Amniotic stem cell (primary cell): ENCODE data around the gene GNG14.
"Not testable (repeated sequence)": the region's sequence is repeated elsewhere in the genome, so short reads cannot be mapped to it uniquely, and the experiment has no call there.

Experiments
- DNase-seq: peaks from one replicate; lab custom pipeline; 2025; lab: John Stamatoyannopoulos, UW

GNG14 gene

DNA sequence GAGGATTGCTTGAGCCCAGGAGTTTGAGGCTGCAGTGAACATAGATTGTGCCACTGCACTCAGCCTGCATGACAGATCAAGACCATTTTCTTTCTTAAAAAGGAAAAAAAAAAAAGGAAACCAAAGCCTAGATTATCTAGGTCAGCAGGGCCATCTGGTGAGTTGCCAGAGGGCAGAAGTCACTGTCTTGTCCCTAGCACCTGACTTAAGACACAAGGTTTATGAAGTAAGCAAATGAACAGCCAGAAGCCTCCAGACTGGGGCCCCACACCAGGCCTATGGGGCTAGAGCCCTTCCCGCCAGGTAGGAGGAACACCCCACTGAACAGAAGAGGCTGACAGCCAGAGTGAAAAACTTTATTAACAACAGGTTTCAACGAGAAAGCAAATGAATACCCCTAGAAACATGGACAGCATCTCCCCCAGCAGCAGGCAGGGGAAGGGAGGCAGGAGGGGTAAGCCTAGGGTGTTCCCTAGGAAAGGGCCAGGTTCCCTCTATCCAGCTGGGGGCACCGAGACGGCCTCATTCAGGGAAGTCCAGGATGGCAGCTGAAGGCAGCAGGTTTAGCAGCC lies 20.0 kb upstream of the GNG14 start:
- no peak for DNase-seq

DNA sequence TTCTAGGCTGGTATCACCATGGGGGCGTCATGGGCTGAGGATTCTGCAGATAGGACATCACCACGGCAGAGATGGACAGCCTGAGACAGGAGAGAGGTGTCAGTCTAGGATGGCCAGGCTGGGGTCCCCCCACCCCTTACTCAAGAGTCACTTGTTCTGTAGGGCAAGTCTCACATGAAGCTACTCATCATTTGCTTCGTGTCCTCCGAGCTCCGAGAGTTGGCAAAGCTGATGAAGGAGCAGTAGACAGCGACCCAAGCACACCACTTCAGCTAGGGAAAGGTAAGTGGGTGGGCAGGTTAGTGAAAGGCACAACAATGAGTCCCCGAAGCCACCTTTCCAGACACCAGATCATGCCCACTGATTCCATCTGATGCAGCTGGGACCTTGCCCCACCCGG lies 19.5 kb upstream of the GNG14 start:
- no peak for DNase-seq

DNA sequence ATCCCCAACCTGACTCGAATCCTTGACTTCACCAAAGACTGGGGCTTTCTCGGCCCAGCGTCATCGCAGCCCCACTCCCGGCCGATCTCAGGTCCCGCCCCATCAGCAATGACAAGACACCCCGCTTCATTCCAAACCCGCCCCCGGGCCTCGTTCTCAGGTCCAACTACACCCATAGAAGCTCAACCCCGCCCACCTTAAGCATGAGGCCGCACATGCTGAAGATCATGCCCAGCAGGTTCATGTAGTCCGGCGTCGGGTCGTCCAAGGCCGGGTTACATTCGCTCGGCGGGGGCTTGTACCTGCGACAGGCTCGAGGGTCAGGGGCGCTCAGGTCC lies 18.9 kb upstream of the GNG14 start:
- peak; percentile 40 for DNase-seq

DNA sequence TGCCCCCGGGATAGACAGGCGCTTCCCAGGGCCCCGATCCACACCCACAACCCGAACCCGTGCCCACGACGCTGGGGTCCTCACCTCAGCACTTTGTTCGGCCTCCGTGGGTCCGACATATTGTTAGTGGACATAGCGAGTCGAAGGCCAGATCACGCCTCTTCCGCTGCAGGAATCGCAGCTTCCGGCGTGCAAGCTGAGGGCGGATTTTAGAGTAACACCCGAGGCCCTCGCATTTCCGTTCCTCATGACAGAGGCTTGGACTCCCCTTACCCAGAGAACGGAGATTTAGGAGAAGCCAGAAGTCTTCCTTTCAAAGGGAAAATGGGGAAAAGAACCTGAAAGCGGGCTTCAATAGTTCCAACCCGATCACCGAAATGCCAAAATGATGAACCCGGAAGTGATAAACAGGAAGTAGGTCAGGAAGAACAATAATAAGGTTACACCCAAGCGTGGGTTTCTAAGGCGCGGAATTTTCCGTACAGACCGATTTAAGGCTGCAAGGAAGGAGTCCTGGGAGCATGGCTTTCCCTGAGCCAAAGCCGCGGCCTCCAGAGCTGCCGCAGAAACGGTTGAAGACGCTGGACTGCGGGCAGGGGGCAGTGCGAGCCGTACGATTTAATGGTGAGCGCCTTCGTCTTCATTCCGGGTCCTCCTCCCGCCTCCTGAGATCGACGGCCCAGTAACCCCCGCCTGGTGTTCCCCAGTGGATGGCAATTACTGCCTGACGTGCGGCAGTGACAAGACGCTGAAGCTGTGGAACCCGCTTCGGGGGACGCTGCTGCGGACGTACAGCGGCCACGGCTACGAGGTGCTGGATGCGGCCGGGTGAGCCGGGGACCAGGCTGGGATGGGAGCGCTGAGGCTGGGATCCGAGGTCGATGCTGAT lies 18.3 kb upstream of the GNG14 start:
- DNase-seq = peak; percentile 76

DNA sequence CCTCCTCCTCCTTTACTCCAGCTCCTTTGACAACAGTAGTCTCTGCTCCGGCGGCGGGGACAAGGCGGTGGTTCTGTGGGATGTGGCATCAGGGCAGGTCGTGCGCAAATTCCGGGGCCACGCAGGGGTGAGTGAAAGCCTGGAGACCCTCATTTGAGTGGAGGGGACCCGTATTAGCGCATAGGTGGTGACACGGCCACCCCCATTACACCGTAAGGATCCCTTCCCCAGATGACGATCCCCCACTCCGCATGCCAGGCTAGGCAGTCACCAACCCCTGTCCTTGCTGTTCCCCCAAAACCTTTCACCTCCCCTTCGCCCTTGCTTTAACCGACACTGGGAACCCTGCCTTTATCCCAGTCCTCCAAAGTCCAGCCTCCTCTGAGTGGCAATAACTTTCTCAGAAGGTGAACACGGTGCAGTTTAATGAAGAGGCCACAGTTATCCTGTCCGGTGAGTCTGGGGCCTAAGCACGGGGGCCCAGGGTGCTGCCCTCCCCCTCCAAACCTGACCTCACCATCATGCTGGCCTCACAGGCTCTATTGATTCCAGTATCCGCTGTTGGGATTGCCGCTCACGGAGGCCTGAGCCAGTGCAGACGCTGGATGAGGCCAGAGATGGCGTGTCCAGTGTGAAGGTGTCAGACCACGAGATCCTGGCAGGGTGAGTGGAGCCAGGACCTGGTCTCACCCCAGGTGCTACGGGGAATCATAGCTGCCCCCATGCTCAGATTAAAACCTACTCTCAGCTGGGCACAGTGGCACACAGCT lies 17.5 kb upstream of the GNG14 start:
- DNase-seq = no peak

DNA sequence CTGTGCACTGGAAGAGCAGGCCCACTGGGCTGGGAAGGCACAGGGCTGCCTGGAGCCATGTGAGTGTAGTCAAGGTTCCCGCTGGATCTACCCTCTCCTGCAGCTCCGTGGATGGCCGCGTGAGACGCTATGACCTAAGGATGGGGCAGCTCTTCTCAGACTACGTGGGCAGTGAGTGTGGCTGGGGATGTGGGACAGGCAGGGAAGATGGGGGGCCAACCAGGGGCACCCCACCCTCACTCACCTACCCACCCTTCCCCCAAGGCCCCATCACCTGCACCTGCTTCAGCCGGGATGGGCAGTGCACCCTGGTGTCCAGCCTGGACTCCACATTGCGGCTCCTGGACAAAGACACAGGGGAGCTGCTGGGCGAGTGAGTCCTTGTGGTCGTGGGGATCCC lies 15.1 kb upstream of the GNG14 start:
- no peak for DNase-seq

DNA sequence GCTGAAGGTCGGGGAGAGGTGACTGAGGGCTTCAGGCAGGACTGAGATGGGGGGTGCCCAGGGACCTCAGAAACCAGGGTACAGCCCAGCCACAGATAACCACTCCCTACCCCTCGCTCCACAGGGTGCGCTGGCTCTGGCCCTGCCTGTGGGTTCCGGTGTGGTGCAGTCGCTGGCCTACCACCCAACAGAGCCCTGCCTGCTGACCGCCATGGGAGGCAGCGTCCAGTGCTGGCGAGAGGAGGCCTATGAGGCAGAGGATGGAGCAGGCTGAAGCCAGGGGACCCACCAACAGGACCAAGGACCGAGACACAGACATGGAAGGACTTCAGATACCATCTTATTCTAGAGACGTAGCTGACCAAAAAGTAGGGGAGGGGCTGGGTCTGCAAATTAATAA lies 12.4 kb upstream of the GNG14 start:
- no peak for DNase-seq

DNA sequence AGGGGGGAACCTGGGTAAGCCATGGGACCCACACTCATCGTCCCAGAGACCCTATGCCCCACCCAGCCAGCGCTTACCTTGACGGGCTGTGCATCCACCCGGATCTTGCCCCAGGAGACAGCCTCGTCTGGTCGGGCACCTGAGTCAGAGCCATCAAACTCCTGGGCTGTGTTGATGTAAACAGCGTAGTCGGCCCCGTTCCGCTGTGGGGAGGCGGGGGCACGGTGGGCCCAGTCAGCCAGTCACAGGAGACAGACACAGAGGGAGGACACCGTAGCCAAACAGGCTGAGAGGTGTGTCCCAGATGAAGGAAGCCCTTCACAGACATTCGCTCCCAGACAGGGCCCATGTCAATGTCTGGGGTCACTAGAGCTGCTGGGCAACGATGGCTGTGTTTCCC lies 11.9 kb upstream of the GNG14 start:
- no peak for DNase-seq

DNA sequence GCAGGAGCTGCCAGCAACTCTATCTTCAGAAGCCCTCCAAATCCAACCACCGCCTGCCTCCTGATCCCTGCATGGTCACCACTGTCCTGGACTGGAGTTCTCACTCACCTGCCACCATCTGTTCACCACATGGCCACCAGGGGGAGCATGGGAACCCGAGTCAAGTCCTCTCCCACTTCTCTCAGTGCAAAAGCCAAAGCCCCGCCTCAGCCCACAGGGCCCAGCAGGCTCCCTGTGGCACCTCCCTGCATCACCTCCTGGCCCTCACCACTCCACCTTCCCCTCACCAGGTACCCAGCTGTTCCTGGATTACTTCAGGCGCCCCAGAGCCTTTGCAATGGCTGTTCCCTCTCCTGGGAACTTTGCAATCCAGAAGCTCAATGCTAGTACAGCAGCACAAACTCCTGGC lies 11.4 kb upstream of the GNG14 start:
- DNase-seq = peak; percentile 51

DNA sequence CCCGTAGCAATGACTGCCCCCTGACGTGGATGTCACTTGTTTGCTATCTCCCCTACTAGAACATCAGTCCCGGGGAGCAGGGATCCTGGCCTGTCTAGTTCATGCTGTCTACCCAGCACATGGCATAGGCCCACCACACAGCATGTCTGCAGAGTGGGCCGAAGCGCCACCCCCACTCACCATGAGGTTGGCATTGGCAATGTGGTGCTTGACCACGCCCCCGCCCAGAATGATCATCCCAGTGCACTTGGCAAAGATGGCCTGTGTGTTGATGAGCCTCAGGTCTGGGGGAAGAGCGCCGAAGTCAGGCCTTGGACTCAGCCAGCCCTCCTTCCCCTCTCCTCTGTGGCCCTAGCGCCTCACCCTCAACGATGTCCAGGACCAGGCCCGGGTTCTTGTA lies 10.9 kb upstream of the GNG14 start:
- no peak for DNase-seq

DNA sequence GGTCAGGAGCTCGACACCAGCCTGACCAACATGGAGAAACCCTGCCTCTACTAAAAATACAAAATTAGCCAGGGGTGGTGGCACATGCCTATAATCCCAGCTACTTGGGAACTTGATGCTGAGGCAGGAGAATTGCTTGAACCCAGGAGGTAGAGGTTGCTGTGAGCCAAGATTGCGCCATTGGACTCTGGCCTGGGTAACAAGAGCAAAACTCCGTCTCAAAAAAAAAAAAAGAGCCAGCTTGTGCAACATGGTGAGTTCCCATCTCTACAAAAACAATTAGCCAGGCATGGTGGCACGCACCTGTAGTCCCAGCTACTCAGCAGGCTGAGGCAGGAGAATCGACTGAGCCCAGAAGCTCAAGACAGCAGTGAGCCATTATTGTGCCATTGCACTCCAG lies 9.8 kb upstream of the GNG14 start:
- not testable (repeated sequence) for DNase-seq

DNA sequence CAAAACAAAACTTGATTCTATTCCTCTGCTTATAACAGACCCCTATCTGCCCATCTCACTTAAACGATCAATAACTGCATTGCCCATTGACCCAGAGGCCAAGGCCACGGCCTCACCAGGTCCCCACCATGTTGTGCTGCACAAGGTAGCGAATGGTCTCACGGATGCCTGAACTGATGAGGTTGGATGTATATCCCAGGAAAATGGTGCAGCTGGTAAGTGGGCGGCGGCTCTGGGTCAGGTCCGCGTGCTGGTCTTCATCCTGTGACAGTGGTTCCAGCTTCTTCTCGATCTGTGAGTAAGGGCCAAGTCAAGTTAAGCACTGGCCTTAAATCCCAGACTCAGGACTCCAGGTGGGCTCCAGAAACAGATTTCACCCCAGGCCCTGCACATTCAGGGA lies 7.8 kb upstream of the GNG14 start:
- DNase-seq = no peak

DNA sequence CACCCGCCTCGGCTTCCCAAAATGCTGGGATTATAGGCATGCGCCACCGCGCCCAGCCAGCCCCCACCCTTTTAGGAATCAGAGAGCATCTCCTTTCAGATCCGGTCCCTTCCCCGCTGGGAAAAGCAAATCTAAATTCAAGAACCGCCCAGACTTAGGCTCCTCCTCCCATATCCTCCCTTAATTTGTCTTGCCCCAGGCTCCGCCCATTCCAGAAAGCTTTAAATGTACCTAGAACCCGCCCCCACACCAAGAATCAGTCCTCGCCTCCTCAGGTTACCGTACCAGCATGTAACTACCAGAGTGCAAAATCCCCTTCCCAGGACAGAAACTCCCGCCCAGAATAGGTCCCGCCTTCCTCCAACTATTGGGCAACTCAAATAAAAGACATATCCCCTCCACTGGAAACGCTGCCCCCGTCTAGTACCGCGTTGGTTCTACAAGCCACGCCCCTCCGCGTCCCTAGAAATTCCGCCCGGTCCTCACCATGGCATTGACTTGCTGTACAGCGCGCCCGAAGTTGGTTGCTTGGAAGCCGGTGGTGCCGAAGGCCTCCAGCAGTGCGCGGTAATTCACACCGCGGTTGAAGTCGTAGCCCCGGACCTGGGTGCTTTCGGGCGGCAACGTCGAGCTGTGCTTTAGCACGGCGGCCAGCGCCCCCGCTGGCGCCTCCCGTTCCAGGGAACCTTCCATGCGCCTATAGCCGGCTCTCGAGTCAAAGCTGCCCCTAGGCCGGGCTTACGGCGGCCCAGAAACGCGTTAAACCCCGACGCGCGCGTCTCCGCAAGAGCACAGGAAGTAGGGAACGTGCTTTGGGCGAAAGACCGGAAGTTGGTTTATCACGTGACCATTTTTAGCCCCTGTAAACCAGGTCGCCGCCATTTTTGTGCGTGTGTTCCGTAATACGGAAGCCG lies 6.5 kb upstream of the GNG14 start, which contains the start of gene DHPS:
Gene DHPS, minus strand, starts transcription at position 807 of the 914 bp plus-strand sequence. Its CDS starts 114 bp downstream, at position 693.
- DNase-seq = peak; percentile 98

DNA sequence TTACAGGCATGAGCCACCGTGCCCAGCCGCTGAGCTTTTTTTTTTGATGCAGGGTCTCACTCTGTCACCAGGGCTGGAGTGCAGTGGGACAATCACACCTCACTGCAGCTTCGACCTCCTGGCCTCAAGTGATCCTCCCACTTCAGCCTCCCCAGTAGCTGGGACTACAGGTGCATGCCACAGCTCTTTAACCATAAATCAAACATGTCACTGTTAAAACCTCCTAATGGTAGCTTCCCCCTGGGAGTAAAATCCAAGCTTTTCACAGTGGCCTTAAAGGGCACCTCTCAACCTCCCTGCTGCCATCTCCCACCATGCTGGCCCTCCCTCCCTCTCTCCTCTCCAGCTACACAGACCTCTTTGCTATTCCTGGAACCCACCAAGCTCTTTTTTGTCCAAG lies 2.0 kb upstream of the GNG14 start:
- no peak for DNase-seq

DNA sequence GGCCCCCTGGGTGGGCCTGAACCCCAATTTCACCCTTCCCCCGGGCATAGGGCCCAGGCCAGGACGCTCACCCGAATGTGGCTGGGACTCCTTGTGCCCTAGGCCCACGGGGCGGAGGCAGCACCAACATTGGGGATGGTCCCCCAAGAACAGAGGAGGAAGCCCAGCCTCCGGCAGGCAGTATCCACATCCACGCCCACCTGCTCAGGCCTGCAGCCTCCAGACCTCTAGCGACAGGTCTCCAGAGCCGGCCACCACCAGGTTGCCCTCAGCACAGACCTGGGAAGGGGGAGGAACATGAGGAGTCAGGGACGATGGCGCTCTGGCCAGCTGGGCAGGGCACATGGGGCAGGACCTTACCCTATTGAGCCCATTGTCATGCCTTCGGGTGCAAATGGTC lies 1.2 kb downstream of the GNG14 start:
- no peak for DNase-seq

DNA sequence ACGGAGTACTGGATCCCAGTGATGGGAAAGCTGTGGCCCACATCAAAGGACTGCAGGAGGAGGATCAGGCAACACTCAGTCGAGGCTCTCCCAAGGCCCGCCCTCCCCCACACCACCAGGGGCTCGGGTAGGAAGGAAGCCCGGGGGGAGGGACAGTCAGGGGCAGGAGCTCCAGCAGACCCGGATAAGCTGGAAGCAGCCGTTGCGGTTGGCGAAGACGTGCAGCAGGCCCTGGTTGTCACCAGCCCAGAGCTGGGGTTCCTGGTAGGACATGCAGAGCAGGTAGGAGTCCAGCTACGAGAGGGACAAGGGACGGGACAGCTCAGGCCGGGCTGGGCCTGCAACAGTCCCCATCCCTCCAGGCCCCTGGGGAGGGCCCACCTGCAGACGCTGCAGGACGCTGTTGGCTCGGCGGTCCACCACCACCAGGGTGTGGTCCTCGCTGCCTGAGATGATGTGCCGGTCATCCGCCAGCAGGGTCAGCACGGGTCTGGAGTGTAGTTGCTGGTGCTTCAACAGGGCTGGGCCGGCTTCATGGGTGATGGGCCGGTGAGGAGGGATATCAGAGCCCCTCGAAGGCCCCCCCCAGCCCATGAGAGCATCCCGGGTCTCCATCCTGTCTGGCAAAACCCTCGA lies 1.9 kb downstream of the GNG14 start:
- no peak for DNase-seq

DNA sequence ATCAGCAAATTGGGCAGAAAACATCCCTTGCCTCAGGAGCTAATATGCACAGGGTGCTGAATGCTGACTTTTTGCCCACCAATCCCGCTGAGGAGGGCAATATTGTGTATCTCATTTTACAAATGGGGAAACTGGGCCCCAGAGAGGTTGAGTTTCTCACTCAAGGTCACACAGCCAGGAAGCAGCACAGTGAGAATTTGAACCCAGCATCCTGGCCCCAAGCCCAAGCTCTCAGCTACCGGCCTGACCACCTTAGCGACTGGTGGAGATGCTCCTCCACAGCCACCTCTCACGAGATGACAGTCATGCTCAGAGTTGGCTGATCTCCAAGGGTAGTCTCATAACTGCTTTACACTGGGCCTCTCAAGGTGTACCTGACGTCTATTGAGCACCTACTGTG lies 5.2 kb downstream of the GNG14 start:
- no peak for DNase-seq

DNA sequence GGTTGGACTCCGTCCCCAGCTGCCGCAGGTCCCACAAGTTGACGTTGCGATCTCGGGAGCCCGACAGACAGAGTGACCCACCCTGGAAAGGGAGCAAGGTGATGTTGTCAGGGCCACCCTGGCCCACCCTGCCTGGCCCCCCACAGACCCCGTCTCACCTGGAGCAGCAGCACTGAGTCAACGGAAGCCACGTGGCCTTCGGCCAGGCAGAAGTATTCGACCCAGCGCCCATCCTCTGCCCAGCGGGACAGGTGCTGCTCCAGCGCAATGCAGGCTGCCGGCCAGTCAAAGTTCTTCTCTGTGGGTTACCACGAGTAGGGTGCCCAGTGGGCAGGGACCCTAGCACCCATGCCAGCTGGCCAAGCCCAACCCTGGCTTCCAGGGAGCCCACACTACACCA lies 6.8 kb downstream of the GNG14 start:
- no peak for DNase-seq

DNA sequence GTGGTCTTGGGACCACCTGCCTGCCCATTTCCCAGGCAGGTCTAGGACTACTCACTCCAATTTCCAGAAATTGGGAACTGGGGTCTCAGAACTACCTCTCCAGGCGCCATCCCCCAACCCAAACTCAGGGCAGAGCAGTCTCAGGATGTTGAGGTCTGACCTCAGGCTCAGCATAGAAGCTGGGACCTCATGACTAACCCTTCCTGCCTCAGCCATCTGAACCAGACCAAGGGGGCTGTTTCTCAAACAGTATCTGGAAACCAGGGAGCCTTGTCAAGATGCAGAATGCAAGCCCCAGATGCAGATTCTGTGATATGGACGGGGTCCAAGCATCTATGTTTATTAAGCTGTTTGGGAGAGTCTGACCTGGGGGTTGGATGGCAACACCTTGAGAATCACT lies 7.3 kb downstream of the GNG14 start:
- DNase-seq = no peak

DNA sequence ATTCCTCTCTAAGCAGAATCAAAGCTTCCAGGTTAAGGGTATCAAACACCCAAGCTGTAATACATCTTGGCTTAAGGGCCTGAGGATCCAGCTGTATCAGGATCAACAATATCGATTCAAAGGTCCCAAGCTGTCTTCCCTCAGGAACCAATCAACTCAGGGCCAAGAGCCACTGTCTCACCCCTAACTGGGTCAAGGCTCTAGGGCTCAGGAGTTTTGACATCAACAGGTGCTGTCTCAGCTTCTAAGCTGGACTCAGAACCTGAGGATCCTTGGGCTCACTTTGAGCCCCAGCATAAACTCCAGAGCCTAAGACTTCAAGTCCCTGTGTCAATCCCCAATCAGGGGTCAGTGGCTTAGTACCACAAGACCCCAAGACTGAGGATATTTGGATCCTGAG lies 7.7 kb downstream of the GNG14 start:
- DNase-seq = no peak

DNA sequence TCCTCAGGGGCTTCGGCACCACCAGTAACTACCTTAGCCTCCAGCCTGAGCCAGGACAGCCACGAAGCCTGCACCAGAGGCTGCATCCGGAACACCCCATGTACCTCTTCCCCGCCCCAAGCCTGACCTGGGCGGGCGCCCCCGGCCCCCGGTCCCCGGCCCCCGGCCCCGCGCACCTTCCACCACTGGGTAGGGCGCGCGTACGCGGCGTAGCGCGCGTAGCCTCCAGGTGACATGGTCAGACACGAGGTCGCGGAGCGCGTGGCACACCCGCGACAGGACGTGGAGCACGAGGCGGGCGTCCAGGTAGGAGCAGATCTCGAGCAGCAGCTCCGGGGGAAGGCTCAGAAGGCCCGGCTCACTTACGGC lies 8.2 kb downstream of the GNG14 start:
- DNase-seq = no peak
